Transverse colon (tissue), 3 donors: ENCODE measurements around the gene SEL1L.

ENCODE experiments used
- EP300 ChIP-seq: sonication (generic); formaldehyde crosslinking; IDR thresholded peaks from one replicate; pipeline ENCODE4 v1.6.1; 2017; ENCODE audit warnings: antibody characterized with exemption, low read depth
- POLR2A ChIP-seq: fragments of 450-650 bp; IDR thresholded peaks from one replicate; pipeline ENCODE4 v1.6.1; 2016; ENCODE audit warnings: antibody characterized with exemption, mild to moderate bottlenecking, moderate library complexity
- TF ChIP-seq, protein P1 (sequence below), 5 experiments: fragments of 200-600 bp in 3 of 5; fragments of 450-650 bp in 2 of 5; sonication (generic) in 3 of 5; IDR thresholded peaks; 1 replicate in 2 of 5; 2 replicates in 3 of 5; pipeline ENCODE4 v1.5.1; 2016 to 2017; ENCODE audit warnings: antibody characterized with exemption in 5 of 5, inconsistent platforms in 3 of 5, mild to moderate bottlenecking in 2 of 5, moderate library complexity in 1 of 5

DNA sequence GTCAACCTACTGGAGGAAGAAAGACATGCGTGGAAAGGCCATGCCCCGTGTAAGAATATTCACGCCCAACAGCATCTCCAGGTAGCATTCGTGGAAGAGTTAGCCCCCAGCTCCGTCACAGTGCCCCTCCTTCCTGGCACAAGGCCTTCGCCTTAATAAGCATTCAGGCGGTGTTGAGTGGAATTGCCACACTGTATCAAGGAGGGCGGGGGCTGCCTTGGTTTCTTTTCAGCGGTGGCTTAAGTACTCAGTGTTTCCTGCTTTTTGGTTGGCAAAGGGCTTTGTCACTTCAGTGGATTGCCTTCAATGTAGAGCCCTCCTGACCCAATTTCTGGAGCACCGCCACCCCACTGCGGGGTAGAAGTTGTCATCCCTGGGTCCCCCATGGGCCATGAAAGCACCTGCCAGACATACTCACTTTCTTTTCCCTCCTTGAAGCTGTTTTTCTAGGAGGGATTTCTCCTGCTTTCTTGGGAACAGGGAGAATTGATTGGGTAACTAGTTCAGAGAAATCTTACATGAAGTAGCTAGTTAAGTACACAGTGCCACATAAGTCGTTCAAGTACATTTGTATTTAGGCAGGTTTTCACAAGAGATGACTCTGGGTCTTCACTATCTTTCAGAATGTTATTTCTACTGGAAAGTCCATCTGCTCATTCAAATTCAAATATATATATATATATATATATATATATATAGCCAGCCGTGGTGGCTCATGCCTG is 68.0 kb downstream of the SEL1L start:
- no peak for TF ChIP-seq POLR2A
- TF ChIP-seq, protein P1, sequence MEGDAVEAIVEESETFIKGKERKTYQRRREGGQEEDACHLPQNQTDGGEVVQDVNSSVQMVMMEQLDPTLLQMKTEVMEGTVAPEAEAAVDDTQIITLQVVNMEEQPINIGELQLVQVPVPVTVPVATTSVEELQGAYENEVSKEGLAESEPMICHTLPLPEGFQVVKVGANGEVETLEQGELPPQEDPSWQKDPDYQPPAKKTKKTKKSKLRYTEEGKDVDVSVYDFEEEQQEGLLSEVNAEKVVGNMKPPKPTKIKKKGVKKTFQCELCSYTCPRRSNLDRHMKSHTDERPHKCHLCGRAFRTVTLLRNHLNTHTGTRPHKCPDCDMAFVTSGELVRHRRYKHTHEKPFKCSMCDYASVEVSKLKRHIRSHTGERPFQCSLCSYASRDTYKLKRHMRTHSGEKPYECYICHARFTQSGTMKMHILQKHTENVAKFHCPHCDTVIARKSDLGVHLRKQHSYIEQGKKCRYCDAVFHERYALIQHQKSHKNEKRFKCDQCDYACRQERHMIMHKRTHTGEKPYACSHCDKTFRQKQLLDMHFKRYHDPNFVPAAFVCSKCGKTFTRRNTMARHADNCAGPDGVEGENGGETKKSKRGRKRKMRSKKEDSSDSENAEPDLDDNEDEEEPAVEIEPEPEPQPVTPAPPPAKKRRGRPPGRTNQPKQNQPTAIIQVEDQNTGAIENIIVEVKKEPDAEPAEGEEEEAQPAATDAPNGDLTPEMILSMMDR (IDR thresholded peaks at IDR 0.05): no peak
- TF ChIP-seq EP300: no peak
